ENCODE measurements around the gene DIS3L2.
"Not testable (repeated sequence)": the region's sequence is repeated elsewhere in the genome, so short reads cannot be mapped to it uniquely, and the experiment has no call there.

- not testable (repeated sequence) for TF ChIP-seq ZNF232 (CRISPR knock-in tag; IDR thresholded peaks at IDR 0.05); SP1 (CRISPR knock-in tag; conservative IDR thresholded peaks at IDR 0.05); USF2 (CRISPR knock-in tag; IDR thresholded peaks at IDR 0.05); IRF1 (CRISPR knock-in tag; IDR thresholded peaks at IDR 0.05)
- TF ChIP-seq, protein P1, sequence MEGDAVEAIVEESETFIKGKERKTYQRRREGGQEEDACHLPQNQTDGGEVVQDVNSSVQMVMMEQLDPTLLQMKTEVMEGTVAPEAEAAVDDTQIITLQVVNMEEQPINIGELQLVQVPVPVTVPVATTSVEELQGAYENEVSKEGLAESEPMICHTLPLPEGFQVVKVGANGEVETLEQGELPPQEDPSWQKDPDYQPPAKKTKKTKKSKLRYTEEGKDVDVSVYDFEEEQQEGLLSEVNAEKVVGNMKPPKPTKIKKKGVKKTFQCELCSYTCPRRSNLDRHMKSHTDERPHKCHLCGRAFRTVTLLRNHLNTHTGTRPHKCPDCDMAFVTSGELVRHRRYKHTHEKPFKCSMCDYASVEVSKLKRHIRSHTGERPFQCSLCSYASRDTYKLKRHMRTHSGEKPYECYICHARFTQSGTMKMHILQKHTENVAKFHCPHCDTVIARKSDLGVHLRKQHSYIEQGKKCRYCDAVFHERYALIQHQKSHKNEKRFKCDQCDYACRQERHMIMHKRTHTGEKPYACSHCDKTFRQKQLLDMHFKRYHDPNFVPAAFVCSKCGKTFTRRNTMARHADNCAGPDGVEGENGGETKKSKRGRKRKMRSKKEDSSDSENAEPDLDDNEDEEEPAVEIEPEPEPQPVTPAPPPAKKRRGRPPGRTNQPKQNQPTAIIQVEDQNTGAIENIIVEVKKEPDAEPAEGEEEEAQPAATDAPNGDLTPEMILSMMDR (IDR thresholded peaks at IDR 0.05): not testable (repeated sequence)
- TF ChIP-seq, protein P2, sequence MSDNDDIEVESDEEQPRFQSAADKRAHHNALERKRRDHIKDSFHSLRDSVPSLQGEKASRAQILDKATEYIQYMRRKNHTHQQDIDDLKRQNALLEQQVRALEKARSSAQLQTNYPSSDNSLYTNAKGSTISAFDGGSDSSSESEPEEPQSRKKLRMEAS (CRISPR knock-in tag; IDR thresholded peaks at IDR 0.05): not testable (repeated sequence)
These were observed 417.2 kb downstream of the DIS3L2 start, which contains the start of gene ALPP for GRCh38 chr2:232378735-232379151.

All from WTC11 (cell line).